Endothelial cell of umbilical vein (primary cell): ENCODE results near the gene ZNF75A. TPM values are rescaled to one million over a fixed set of nuclear protein-coding genes. Genes with fewer than 3 reads are reported as not detected.
A peak's percentile ranks its signal among the peaks of the same experiment; 100 is the strongest.

Experiments
- Bru-seq: library from RNA; stranded (reverse); fragments of 400-500 nt; gene quantifications from one replicate; lab custom pipeline; 2021; lab: Mats Ljungman, UMichigan
- BruChase-seq, 2 experiments: library from RNA; stranded (reverse); fragments of 400-500 nt; gene quantifications; one replicate each; lab custom pipeline; 2021; lab: Mats Ljungman, UMichigan
- BruUV-seq: library from RNA; stranded (reverse); fragments of 400-500 nt; replicated peaks from 2 replicates; lab custom pipeline; 2021; lab: Mats Ljungman, UMichigan
- CTCF ChIA-PET: fragments of 300-600, 350-600 bp; sonication (Branson Sonifier 250); formaldehyde crosslinking; loops from one replicate; lab custom pipeline; 2021; ENCODE audit warnings: antibody characterized with exemption, inconsistent platforms; lab: Charles Lee
- POLR2A ChIA-PET: fragments of 300-600, 350-600 bp; sonication (Branson Sonifier 250); formaldehyde crosslinking; loops from one replicate; lab custom pipeline; 2021; ENCODE audit warnings: antibody characterized with exemption, inconsistent platforms; lab: Charles Lee
- DNase-seq: peaks from one replicate; pipeline ENCODE4 v3.0.0-alpha.2; 2011; ENCODE audit warnings: low read depth, low spot score
- FAIRE-seq: peaks from 2 replicates; lab custom pipeline; 2011; peaks lifted over from hg19 to GRCh38; lab: Jason Lieb, UNC
- H2AFZ ChIP-seq: 2 replicates; pipeline ENCODE4 v1.6.0; 2012; ENCODE audit warnings: low read depth, low read length, control low read depth, inconsistent platforms
- H3K27ac ChIP-seq: 2 replicates; pipeline ENCODE4 v1.5.1; 2011; ENCODE audit warnings: low read depth, mild to moderate bottlenecking, control low read depth, low read length, moderate library complexity; ENCODE audit not compliant: insufficient read depth
- H3K27me3 ChIP-seq, 2 experiments: 2 replicates each; pipeline versions ENCODE4 v1.6.0 to v1.6.1; 2011; ENCODE audit warnings: low read length in 2 of 2, mixed read lengths in 1 of 2; ENCODE audit not compliant: control insufficient read depth in 2 of 2, insufficient read depth in 2 of 2
- H3K36me3 ChIP-seq, 2 experiments: 2 replicates in 1 of 2; 3 replicates in 1 of 2; pipeline ENCODE4 v1.5.1; 2011; ENCODE audit warnings: low read length in 2 of 2, mild to moderate bottlenecking in 1 of 2, moderate library complexity in 1 of 2; ENCODE audit not compliant: control insufficient read depth in 2 of 2, insufficient read depth in 2 of 2; ENCODE audit errors: extremely low read depth in 1 of 2
- H3K4me1 ChIP-seq: 3 replicates; pipeline ENCODE4 v1.5.1; 2011; ENCODE audit warnings: mild to moderate bottlenecking, low read length; ENCODE audit not compliant: control insufficient read depth, insufficient read depth; ENCODE audit errors: extremely low read depth
- H3K4me2 ChIP-seq: 2 replicates; pipeline ENCODE4 v1.6.1; 2011; ENCODE audit warnings: low read length, control low read depth, mixed read lengths; ENCODE audit not compliant: insufficient read depth
- H3K4me3 ChIP-seq, 3 experiments: fragments of 200-600 bp in 1 of 3; sonication (generic), shearing (Covaris generic) in 1 of 3; replicated peaks in 1 of 3; 2 replicates each; pipeline ENCODE4 v1.5.1; 2011 to 2016; ENCODE audit warnings: control low read depth in 3 of 3, low read length in 3 of 3, mild to moderate bottlenecking in 2 of 3, inconsistent platforms in 1 of 3, low read depth in 1 of 3, moderate library complexity in 1 of 3; ENCODE audit not compliant: insufficient read depth in 1 of 3
- H3K79me2 ChIP-seq: 2 replicates; pipeline ENCODE4 v1.6.0; 2012; ENCODE audit warnings: low read length, inconsistent platforms; ENCODE audit not compliant: control insufficient read depth, insufficient read depth
- H3K9ac ChIP-seq: replicated peaks from 2 replicates; pipeline ENCODE3; 2011; ENCODE audit warnings: low read length, control low read depth; ENCODE audit not compliant: insufficient read depth; ENCODE audit errors: extremely low read depth
- H3K9me1 ChIP-seq: replicated peaks from 3 replicates; pipeline ENCODE4 v1.6.0; 2011; ENCODE audit warnings: mild to moderate bottlenecking, low read length; ENCODE audit not compliant: control insufficient read depth, insufficient read depth; ENCODE audit errors: extremely low read depth
- H3K9me3 ChIP-seq: replicated peaks from 2 replicates; pipeline ENCODE4 v1.5.1; 2012; ENCODE audit warnings: low read length, inconsistent platforms; ENCODE audit not compliant: control insufficient read depth, insufficient read depth
- H4K20me1 ChIP-seq: replicated peaks from 2 replicates; pipeline ENCODE3; 2011; ENCODE audit warnings: mild to moderate bottlenecking, low read length; ENCODE audit not compliant: control insufficient read depth, insufficient read depth; ENCODE audit errors: extremely low read depth
- CTCF ChIP-seq, 2 donors: IDR thresholded peaks; 1 replicate in 1 of 2; 2 replicates in 1 of 2; pipeline ENCODE4 v1.5.1; 2011; ENCODE audit warnings: low read length in 2 of 2, mild to moderate bottlenecking in 2 of 2, moderate library complexity in 2 of 2, control low read depth in 1 of 2, inconsistent platforms in 1 of 2, low read depth in 1 of 2; ENCODE audit not compliant: insufficient read depth in 1 of 2; ENCODE audit errors: extremely low read depth in 1 of 2
- GATA2 ChIP-seq: IDR thresholded peaks from 2 replicates; pipeline ENCODE4 v1.7.0; 2011; ENCODE audit warnings: low read depth, mild to moderate bottlenecking, moderate library complexity, mixed read lengths, low read length; ENCODE audit not compliant: insufficient read length, insufficient read depth
- MAX ChIP-seq: IDR thresholded peaks from 2 replicates; pipeline ENCODE4 v1.6.1; 2011; ENCODE audit not compliant: insufficient read depth, insufficient read length
- MYC ChIP-seq: IDR thresholded peaks from one replicate; pipeline ENCODE4 v1.6.1; 2011; ENCODE audit warnings: mild to moderate bottlenecking, low read depth, low read length
- POLR2A ChIP-seq: IDR thresholded peaks from 2 replicates; pipeline ENCODE4 v1.6.1; 2012; ENCODE audit warnings: low read depth, mild to moderate bottlenecking, control low read depth, low read length
- POLR2AphosphoS5 ChIP-seq: IDR thresholded peaks from 2 replicates; pipeline ENCODE4 v1.6.1; 2012; ENCODE audit warnings: low read depth, mild to moderate bottlenecking, control low read depth, low read length, moderate library complexity; ENCODE audit not compliant: insufficient read depth
- dilution Hi-C: fragments of 300-500 bp; cut with MboI; formaldehyde crosslinking; loops from one replicate; pipeline ENCODE4 v1.15.0; 2019; ENCODE audit warnings: low sequenced_read_pairs; ENCODE audit not compliant: extremely low pct_ligation_motif_present
- intact Hi-C: fragments of 100-400 bp; cut with micrococcal nuclease; formaldehyde crosslinking; loops from one replicate; pipeline ENCODE4 v1.10.0; 2022
- long read RNA-seq: library from polyadenylated mRNA; stranded (forward); transcript quantifications from one replicate; pipeline ENCODE4 v2.0.0, GENCODE V29; 2021
- polyA minus RNA-seq, 3 experiments: library from RNA; depleted of rRNA, polyadenylated mRNA; stranded (reverse); fragments of >200 nt; gene quantifications; 1 replicate in 1 of 3; 2 replicates in 2 of 3; pipeline ENCODE4 v1.2.3, GENCODE V29; 2011
- polyA plus RNA-seq, 4 experiments: library from polyadenylated mRNA; depleted of rRNA in 3 of 4; stranded (reverse) in 3 of 4; unstranded in 1 of 4; fragments of >200 nt; gene quantifications; 2 replicates each; pipeline versions ENCODE4 v1.2.1 to v1.2.3, GENCODE V29; 2011 to 2012; ENCODE audit warnings: missing spikeins in 1 of 4
- total RNA-seq: library from RNA; stranded (reverse); gene quantifications from 2 replicates; pipeline ENCODE4 v1.2.3, GENCODE V29; 2021

ZNF75A gene
- total RNA-seq (28.0 and 28.4 TPM in 2 replicates), polyA plus RNA-seq (6.4 and 8.3 TPM in 2 replicates), polyA minus RNA-seq (16.7 and 21.6 TPM in 2 replicates), Bru-seq, nascent RNA (percentile 77 among the genes with signal in this experiment), BruChase-seq, experiment 1, labeled RNA remaining after a 6-hour chase (percentile 70 among the genes with signal in this experiment), BruChase-seq, experiment 2, labeled RNA remaining after a 2-hour chase (percentile 75 among the genes with signal in this experiment)
- 8.9 and 10.3 TPM in 2 replicates for polyA plus RNA-seq (2011; cell fraction: cytosol; rRNA removed)
- polyA plus RNA-seq (2011; cell fraction: nucleus; rRNA removed) = 36.6 and 44.7 TPM in 2 replicates
- polyA plus RNA-seq (2012) = 12.6 and 16.1 TPM in 2 replicates
- polyA minus RNA-seq (2011; cell fraction: cytosol; rRNA and poly(A)+ RNA removed) = 2.0 TPM
- polyA minus RNA-seq (2011; cell fraction: nucleus; rRNA and poly(A)+ RNA removed) = 20.7 and 26.1 TPM in 2 replicates
- long read RNA-seq, partial matches to known transcripts = 5 of 33 reads
- long read RNA-seq, other reads (novel, unspliced or antisense) = 23 of 33 reads

- FAIRE-seq (peak; percentile 85), DNase-seq (peak; percentile 92)
- H3K9me1 ChIP-seq = no peaks in the 10 kb centered on the region
- H3K9ac ChIP-seq = peak within 1 kb of the TSS; percentile 85
- CTCF ChIA-PET = interaction anchor here (0.8 to 2.7 kb wide), 5 partner anchors 9 to 196 kb away, joined by 3 to 8 read pairs (median 3); no protein-coding TSS in a partner anchor
- dilution Hi-C loops (no loop called here), intact Hi-C loops (loop anchor here (1.0 to 2.0 kb wide), 4 partner anchors 22 to 116 kb away; partner anchors contain the start of genes ZNF174, ZNF263 and ZSCAN32)
- peaks cover 5 to 13% of the 10 kb centered on the region in 2 experiments for H3K36me3 ChIP-seq
- POLR2A ChIA-PET = interaction anchor here (0.9 kb wide), 1 partner anchor 22 kb away, joined by 4 read pairs; the partner anchor contains the start of gene ZNF263
- peak; percentile 98 for TF ChIP-seq POLR2AphosphoS5
- peak; percentile 52 for TF ChIP-seq MAX
- TF ChIP-seq MYC = no peak
- TF ChIP-seq CTCF (IDR thresholded peaks at IDR 0.05; ENCODE audit: extremely low read depth in 1 of 2, insufficient read depth in 1 of 2, low read depth in 1 of 2, low read length in 2 of 2) = peak in 1 of 2 donors; percentile 5
- TF ChIP-seq GATA2 = no peak
- TF ChIP-seq POLR2A = peak; percentile 97
- H3K4me1 ChIP-seq = peaks cover 12% of the 10 kb centered on the region
- peaks cover 3% of the 10 kb centered on the region for H3K79me2 ChIP-seq
- BruUV-seq = TSS peak; percentile 56
- peak within 1 kb of the TSS; percentile 46 to 81 (median 65) for H3K4me3 ChIP-seq
- H3K27ac ChIP-seq = peak within 1 kb of the TSS; percentile 86
- H3K9me3 ChIP-seq = no peaks in the 10 kb centered on the region
- H2AFZ ChIP-seq = peak within 1 kb of the TSS; percentile 90
- H3K27me3 ChIP-seq = no peaks in the 10 kb centered on the region
- H4K20me1 ChIP-seq = no peaks in the 10 kb centered on the region
- peak within 1 kb of the TSS; percentile 91 for H3K4me2 ChIP-seq
These were observed at the start of gene ZNF75A, which contains the start of gene TIGD7 for GRCh38 chr16:3305109-3306068. Gene ZNF75A, plus strand, starts transcription at chr16:3305497. Its CDS starts 2,932 bp downstream, at chr16:3308429. Gene TIGD7, minus strand, starts transcription at chr16:3305430. Its CDS starts 4,816 bp downstream, at chr16:3300614.
